Erythroblast (primary cell): ENCODE results near the gene POLD1.

ENCODE experiments used
- GATA1 ChIP-seq: IDR thresholded peaks from 2 replicates; pipeline ENCODE4 v1.6.1; 2011; ENCODE audit warnings: low read depth, mild to moderate bottlenecking, control low read depth, low read length, moderate library complexity
- POLR2A ChIP-seq: IDR thresholded peaks from 2 replicates; pipeline ENCODE4 v1.6.1; 2011; ENCODE audit warnings: mild to moderate bottlenecking, low read length

DNA sequence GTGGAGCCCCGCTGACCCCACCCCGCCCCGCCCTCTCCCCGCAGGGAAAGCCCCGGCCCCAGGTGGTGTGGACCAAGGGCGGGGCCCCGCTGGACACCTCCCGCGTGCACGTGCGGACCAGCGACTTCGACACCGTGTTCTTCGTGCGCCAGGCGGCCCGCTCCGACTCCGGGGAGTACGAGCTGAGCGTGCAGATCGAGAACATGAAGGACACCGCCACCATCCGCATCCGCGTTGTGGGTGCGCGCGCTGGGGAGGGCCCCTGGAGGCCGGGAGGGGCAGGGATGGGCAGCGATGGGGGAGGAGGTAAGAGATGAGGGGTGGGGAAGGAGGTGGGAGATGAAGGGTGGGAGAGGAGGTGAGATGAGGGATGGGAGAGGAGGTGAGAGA lies 74.9 kb downstream of the POLD1 start:
- no peak for TF ChIP-seq POLR2A
- no peak for TF ChIP-seq GATA1
